ENCODE measurements around the gene KSR2.
"Not testable (repeated sequence)": the region's sequence is repeated elsewhere in the genome, so short reads cannot be mapped to it uniquely, and the experiment has no call there.

KSR2 gene

GRCh38 chr12:117803001-117803400 is 165.8 kb downstream of the KSR2 start:
- H3K36me3 ChIP-seq (ENCODE audit: insufficient read depth, low read length), result no peaks in the 10 kb centered on the region
- no peak for TF ChIP-seq POLR2AphosphoS5 (IDR thresholded peaks at IDR 0.05; ENCODE audit: borderline replicate concordance, low read depth, low read length)
- TF ChIP-seq FOXP2 (optimal IDR thresholded peaks at IDR 0.05; ENCODE audit: control extremely low read depth, extremely low read length, insufficient read depth), result no peak
- TF ChIP-seq EZH2 (IDR thresholded peaks at IDR 0.05), result no peak
- DNase-seq (ENCODE audit: low read depth, low spot score), result no peak
- H3K4me3 ChIP-seq, result no peak overlapping the region
- no peaks in the 10 kb centered on the region for H3K9me3 ChIP-seq (ENCODE audit: low read depth, low read length)
- no peak overlapping the region for H3K27ac ChIP-seq
- H3K9ac ChIP-seq (ENCODE audit: insufficient read length), result no peak overlapping the region

DNA sequence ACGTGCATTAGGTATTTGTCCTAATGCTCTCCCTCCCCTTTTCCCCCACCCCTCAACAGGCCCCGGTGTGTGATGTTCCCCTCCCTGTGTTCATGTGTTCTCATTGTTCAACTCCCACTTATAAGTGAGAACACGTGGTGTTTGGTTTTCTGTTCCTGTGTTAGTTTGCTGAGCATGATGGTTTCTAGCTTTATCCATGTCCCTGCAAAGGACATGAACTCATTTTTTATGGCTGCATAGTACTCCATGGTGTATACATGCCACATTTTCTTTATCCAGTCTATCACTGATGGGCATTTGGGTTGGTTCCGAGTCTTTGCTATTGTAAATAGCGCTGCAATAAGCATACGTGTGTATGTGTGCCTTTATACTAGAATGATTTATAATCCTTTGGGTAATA is 168.1 kb downstream of the KSR2 start:
- not testable (repeated sequence) for DNase-seq (ENCODE audit: low read depth, low spot score); H3K27ac ChIP-seq; H3K9ac ChIP-seq (ENCODE audit: insufficient read length); H3K36me3 ChIP-seq (ENCODE audit: insufficient read depth, low read length); H3K9me3 ChIP-seq (ENCODE audit: low read depth, low read length); H3K4me3 ChIP-seq

- no peak for DNase-seq (ENCODE audit: low read depth, low spot score)
- Histone ChIP-seq H3K36me3 (ENCODE audit: insufficient read depth, low read length) (no peaks in the 10 kb centered on the region), H3K27ac (no peak overlapping the region), H3K9me3 (ENCODE audit: low read depth, low read length) (no peaks in the 10 kb centered on the region), H3K4me3 (no peak overlapping the region), H3K9ac (ENCODE audit: insufficient read length) (no peak overlapping the region)
- TF ChIP-seq POLR2AphosphoS5 (IDR thresholded peaks at IDR 0.05; ENCODE audit: borderline replicate concordance, low read depth, low read length), result no peak
- TF ChIP-seq EZH2 (IDR thresholded peaks at IDR 0.05), result no peak
- TF ChIP-seq FOXP2 (optimal IDR thresholded peaks at IDR 0.05; ENCODE audit: control extremely low read depth, extremely low read length, insufficient read depth), result no peak
Measured at GRCh38 chr12:117797202-117797601, 171.6 kb downstream of the KSR2 start.

DNA sequence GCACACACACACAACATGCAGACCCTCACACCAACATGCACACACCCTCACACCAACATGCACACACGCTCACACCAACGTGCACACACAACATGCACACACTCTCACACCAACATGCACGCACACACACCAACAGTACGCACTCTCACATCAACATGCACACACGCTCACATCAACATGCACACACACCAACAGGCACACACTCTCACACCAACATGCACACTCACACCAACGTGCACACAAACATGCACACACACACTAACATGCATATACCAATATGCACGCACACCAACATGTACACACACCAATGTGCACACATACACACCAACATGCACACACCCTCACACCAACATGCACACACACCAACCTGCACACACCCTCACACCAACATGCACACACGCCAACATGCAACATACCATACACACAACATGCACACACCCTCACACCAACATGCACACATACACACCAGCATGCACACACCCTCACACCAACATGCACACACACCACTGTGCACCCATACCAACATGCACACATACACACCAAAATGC is 175.8 kb downstream of the KSR2 start:
- DNase-seq (ENCODE audit: low read depth, low spot score), result no peak
- Histone ChIP-seq H3K9ac (ENCODE audit: insufficient read length) (no peak overlapping the region), H3K4me3 (no peak overlapping the region), H3K36me3 (ENCODE audit: insufficient read depth, low read length) (no peaks in the 10 kb centered on the region), H3K9me3 (ENCODE audit: low read depth, low read length) (no peaks in the 10 kb centered on the region), H3K27ac (no peak overlapping the region)
- no peak for TF ChIP-seq POLR2AphosphoS5 (IDR thresholded peaks at IDR 0.05; ENCODE audit: borderline replicate concordance, low read depth, low read length)
- no peak for TF ChIP-seq FOXP2 (optimal IDR thresholded peaks at IDR 0.05; ENCODE audit: control extremely low read depth, extremely low read length, insufficient read depth)

GRCh38 chr12:117792471-117792870 is 176.3 kb downstream of the KSR2 start:
- Histone ChIP-seq H3K9ac (ENCODE audit: insufficient read length) (no peak overlapping the region), H3K27ac (no peak overlapping the region), H3K4me3 (no peak overlapping the region), H3K9me3 (ENCODE audit: low read depth, low read length) (no peaks in the 10 kb centered on the region), H3K36me3 (ENCODE audit: insufficient read depth, low read length) (no peaks in the 10 kb centered on the region)
- TF ChIP-seq POLR2AphosphoS5 (IDR thresholded peaks at IDR 0.05; ENCODE audit: borderline replicate concordance, low read depth, low read length) (no peak), EZH2 (IDR thresholded peaks at IDR 0.05) (no peak), FOXP2 (optimal IDR thresholded peaks at IDR 0.05; ENCODE audit: control extremely low read depth, extremely low read length, insufficient read depth) (no peak)
- DNase-seq (ENCODE audit: low read depth, low spot score), result no peak

- Histone ChIP-seq H3K4me3 (no peak overlapping the region), H3K36me3 (ENCODE audit: insufficient read depth, low read length) (no peaks in the 10 kb centered on the region), H3K27ac (no peak overlapping the region), H3K9ac (ENCODE audit: insufficient read length) (no peak overlapping the region), H3K9me3 (ENCODE audit: low read depth, low read length) (no peaks in the 10 kb centered on the region)
- TF ChIP-seq FOXP2 (optimal IDR thresholded peaks at IDR 0.05; ENCODE audit: control extremely low read depth, extremely low read length, insufficient read depth), result no peak
- no peak for TF ChIP-seq EZH2 (IDR thresholded peaks at IDR 0.05)
- TF ChIP-seq POLR2AphosphoS5 (IDR thresholded peaks at IDR 0.05; ENCODE audit: borderline replicate concordance, low read depth, low read length), result no peak
- DNase-seq (ENCODE audit: low read depth, low spot score), result no peak
Measured at GRCh38 chr12:117790948-117791347, 177.8 kb downstream of the KSR2 start.

DNA sequence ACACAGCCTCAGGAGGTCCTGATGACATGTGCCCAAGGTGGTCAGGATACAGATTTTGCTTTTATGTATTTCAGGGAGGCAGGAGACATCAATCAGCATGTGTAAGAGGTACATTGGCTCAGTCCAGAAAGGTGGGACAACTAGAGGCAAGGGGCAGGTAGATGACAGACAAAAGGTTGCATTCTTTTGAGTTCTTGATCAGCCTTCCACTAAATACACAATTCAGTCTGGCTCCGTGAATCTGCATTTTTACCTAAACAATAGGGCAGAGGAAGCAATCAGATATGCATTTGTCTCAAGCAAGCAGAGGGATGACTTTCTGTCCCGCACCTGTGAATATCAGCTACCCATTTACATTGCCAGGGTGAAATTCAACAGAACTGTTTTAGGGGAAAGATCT is 178.6 kb downstream of the KSR2 start:
- H3K9ac ChIP-seq (ENCODE audit: insufficient read length), result no peak overlapping the region
- no peaks in the 10 kb centered on the region for H3K9me3 ChIP-seq (ENCODE audit: low read depth, low read length)
- H3K36me3 ChIP-seq (ENCODE audit: insufficient read depth, low read length), result no peaks in the 10 kb centered on the region
- TF ChIP-seq FOXP2 (optimal IDR thresholded peaks at IDR 0.05; ENCODE audit: control extremely low read depth, extremely low read length, insufficient read depth) (no peak), EZH2 (IDR thresholded peaks at IDR 0.05) (no peak), POLR2AphosphoS5 (IDR thresholded peaks at IDR 0.05; ENCODE audit: borderline replicate concordance, low read depth, low read length) (no peak)
- H3K27ac ChIP-seq, result no peak overlapping the region
- H3K4me3 ChIP-seq, result no peak overlapping the region
- no peak for DNase-seq (ENCODE audit: low read depth, low spot score)

GRCh38 chr12:117789195-117789912 is 179.4 kb downstream of the KSR2 start:
- no peak for TF ChIP-seq FOXP2 (optimal IDR thresholded peaks at IDR 0.05; ENCODE audit: control extremely low read depth, extremely low read length, insufficient read depth)
- TF ChIP-seq EZH2 (IDR thresholded peaks at IDR 0.05), result no peak
- no peak for TF ChIP-seq POLR2AphosphoS5 (IDR thresholded peaks at IDR 0.05; ENCODE audit: borderline replicate concordance, low read depth, low read length)
- Histone ChIP-seq H3K9me3 (ENCODE audit: low read depth, low read length) (no peaks in the 10 kb centered on the region), H3K36me3 (ENCODE audit: insufficient read depth, low read length) (no peaks in the 10 kb centered on the region), H3K9ac (ENCODE audit: insufficient read length) (no peak overlapping the region), H3K4me3 (no peak overlapping the region), H3K27ac (no peak overlapping the region)
- DNase-seq (ENCODE audit: low read depth, low spot score), result no peak

- no peak for DNase-seq (ENCODE audit: low read depth, low spot score)
- H3K36me3 ChIP-seq (ENCODE audit: insufficient read depth, low read length), result no peaks in the 10 kb centered on the region
- no peak for TF ChIP-seq EZH2 (IDR thresholded peaks at IDR 0.05)
- no peak for TF ChIP-seq FOXP2 (optimal IDR thresholded peaks at IDR 0.05; ENCODE audit: control extremely low read depth, extremely low read length, insufficient read depth)
- no peak for TF ChIP-seq POLR2AphosphoS5 (IDR thresholded peaks at IDR 0.05; ENCODE audit: borderline replicate concordance, low read depth, low read length)
- no peaks in the 10 kb centered on the region for H3K9me3 ChIP-seq (ENCODE audit: low read depth, low read length)
- no peak overlapping the region for H3K27ac ChIP-seq
- H3K4me3 ChIP-seq, result no peak overlapping the region
- H3K9ac ChIP-seq (ENCODE audit: insufficient read length), result no peak overlapping the region
Measured at GRCh38 chr12:117778656-117779055, 190.1 kb downstream of the KSR2 start.

Data from SK-N-MC (cell line).